Trophoblast cell (in vitro differentiated cells and primary cell): ENCODE measurements around the gene ST7.
A peak's percentile ranks its signal among the peaks of the same experiment; 100 is the strongest.

ENCODE experiments used
- DNase-seq, 2 donors: peaks; one replicate each; pipeline ENCODE4 v3.0.0-alpha.2; 2016
- H2AFZ ChIP-seq: 2 replicates; pipeline ENCODE4 v1.6.1; 2013; ENCODE audit warnings: low read length, moderate library complexity, mild to moderate bottlenecking; ENCODE audit not compliant: insufficient read depth, poor library complexity
- H2AK5ac ChIP-seq: 2 replicates; pipeline ENCODE4 v1.6.1; 2013; ENCODE audit warnings: mild to moderate bottlenecking, low read length
- H2BK120ac ChIP-seq: 2 replicates; pipeline ENCODE4 v1.6.1; 2013; ENCODE audit warnings: low read length, mild to moderate bottlenecking, moderate library complexity; ENCODE audit not compliant: insufficient read depth, poor library complexity
- H2BK12ac ChIP-seq: 2 replicates; pipeline ENCODE4 v1.6.1; 2013; ENCODE audit warnings: mild to moderate bottlenecking, low read length, moderate library complexity
- H2BK5ac ChIP-seq: 2 replicates; pipeline ENCODE4 v1.6.1; 2013; ENCODE audit warnings: low read length, low read depth, moderate library complexity, mild to moderate bottlenecking; ENCODE audit not compliant: poor library complexity
- H3K14ac ChIP-seq: 2 replicates; pipeline ENCODE4 v1.6.1; 2013; ENCODE audit warnings: mild to moderate bottlenecking, low read length
- H3K18ac ChIP-seq: 2 replicates; pipeline ENCODE4 v1.6.1; 2013; ENCODE audit warnings: mild to moderate bottlenecking, low read length
- H3K23ac ChIP-seq: 2 replicates; pipeline ENCODE4 v1.6.1; 2013; ENCODE audit warnings: low read length
- H3K27ac ChIP-seq: 2 replicates; pipeline ENCODE4 v1.5.1; 2013; ENCODE audit warnings: low read depth, mild to moderate bottlenecking, inconsistent platforms, low read length, moderate library complexity
- H3K27me3 ChIP-seq: 2 replicates; pipeline ENCODE4 v1.6.1; 2013; ENCODE audit warnings: inconsistent platforms, mild to moderate bottlenecking, low read length, moderate library complexity; ENCODE audit not compliant: insufficient read depth
- H3K36me3 ChIP-seq, 2 experiments: 1 replicate in 1 of 2; 2 replicates in 1 of 2; pipeline ENCODE4 v1.6.1; 2013; ENCODE audit warnings: low read length in 2 of 2, mild to moderate bottlenecking in 2 of 2, moderate library complexity in 1 of 2; ENCODE audit not compliant: insufficient read depth in 2 of 2, control insufficient read depth in 1 of 2
- H3K4ac ChIP-seq: 2 replicates; pipeline ENCODE4 v1.6.1; 2013; ENCODE audit warnings: low read depth, mild to moderate bottlenecking, low read length, moderate library complexity
- H3K4me1 ChIP-seq, 2 experiments: 1 replicate in 1 of 2; 2 replicates in 1 of 2; pipeline ENCODE4 v1.6.1; 2013; ENCODE audit warnings: low read length in 2 of 2, mild to moderate bottlenecking in 2 of 2, moderate library complexity in 1 of 2; ENCODE audit not compliant: insufficient read depth in 2 of 2, control insufficient read depth in 1 of 2
- H3K4me2 ChIP-seq: 2 replicates; pipeline ENCODE4 v1.6.1; 2013; ENCODE audit warnings: inconsistent platforms, mild to moderate bottlenecking, low read length, moderate library complexity
- H3K4me3 ChIP-seq: 2 replicates; pipeline ENCODE4 v1.5.1; 2013; ENCODE audit warnings: mild to moderate bottlenecking, low read depth, low read length, inconsistent platforms
- H3K79me1 ChIP-seq: one replicate; pipeline ENCODE4 v1.6.1; 2013; ENCODE audit warnings: low read length
- H3K79me2 ChIP-seq: 2 replicates; pipeline ENCODE4 v1.6.1; 2013; ENCODE audit warnings: low read length, mild to moderate bottlenecking; ENCODE audit not compliant: control insufficient read depth, insufficient read depth, poor library complexity
- H3K9ac ChIP-seq: 2 replicates; pipeline ENCODE4 v1.6.1; 2013; ENCODE audit warnings: mild to moderate bottlenecking, low read length
- H3K9me3 ChIP-seq: 2 replicates; pipeline ENCODE4 v1.6.1; 2013; ENCODE audit warnings: low read depth, mild to moderate bottlenecking, control low read depth, inconsistent platforms, low read length; ENCODE audit not compliant: insufficient read depth
- H4K12ac ChIP-seq: 2 replicates; pipeline ENCODE4 v1.6.1; 2013; ENCODE audit warnings: low read depth, mild to moderate bottlenecking, low read length, moderate library complexity
- H4K8ac ChIP-seq: 2 replicates; pipeline ENCODE4 v1.6.1; 2013; ENCODE audit warnings: low read depth, mild to moderate bottlenecking, low read length, moderate library complexity
- H4K91ac ChIP-seq: one replicate; pipeline ENCODE4 v1.6.1; 2013; ENCODE audit warnings: low read depth, mild to moderate bottlenecking, low read length, moderate library complexity
- WGBS: extraction: QIAGEN DNeasy Blood & Tissue Kit; methylation state at CpG from one replicate; pipeline ENCODE4 v1.1.7; 2013; ENCODE audit warnings: missing lambda C conversion rate; ENCODE audit not compliant: insufficient read length, insufficient coverage; ENCODE audit errors: extremely low coverage; 5-methylcytosine and 5-hydroxymethylcytosine counted together

ST7 gene

GRCh38 chr7:116924741-116925140 is 28.6 kb upstream of the ST7 start:
- Histone ChIP-seq H2BK5ac (no peak overlapping the region), H3K79me2 (no peaks in the 10 kb centered on the region), H3K4me2 (no peak overlapping the region), H3K18ac (no peak overlapping the region), H2AFZ (no peak overlapping the region), H2AK5ac (no peak overlapping the region), H3K9ac (no peak overlapping the region), H3K14ac (no peak overlapping the region), H3K23ac (no peak overlapping the region), H4K8ac (no peak overlapping the region), H2BK12ac (no peak overlapping the region), H3K36me3 (peaks cover 0 to 2% of the 10 kb centered on the region in 2 experiments), H3K9me3 (no peaks in the 10 kb centered on the region), H4K12ac (no peak overlapping the region), H3K79me1 (no peaks in the 10 kb centered on the region), H3K4me1 (no peaks in the 10 kb centered on the region), H3K4ac (no peak overlapping the region), H4K91ac (no peak overlapping the region), H3K4me3 (no peak overlapping the region), H3K27ac (no peak overlapping the region), H3K27me3 (no peaks in the 10 kb centered on the region), H2BK120ac (no peak overlapping the region)
- WGBS, result no CpG with 5 or more reads among the region's 5 CpGs
- no peak for DNase-seq

GRCh38 chr7:116929021-116929420 is 24.3 kb upstream of the ST7 start:
- no peak overlapping the region for H3K9ac ChIP-seq
- H4K91ac ChIP-seq, result no peak overlapping the region
- H4K12ac ChIP-seq, result no peak overlapping the region
- H3K4me3 ChIP-seq, result no peak overlapping the region
- H2AK5ac ChIP-seq, result no peak overlapping the region
- H3K27me3 ChIP-seq, result no peaks in the 10 kb centered on the region
- no peak overlapping the region for H3K4ac ChIP-seq
- no peak overlapping the region for H2BK120ac ChIP-seq
- H2AFZ ChIP-seq, result no peak overlapping the region
- no peak overlapping the region for H3K18ac ChIP-seq
- DNase-seq, result no peak
- no peak overlapping the region for H2BK5ac ChIP-seq
- no peaks in the 10 kb centered on the region for H3K9me3 ChIP-seq
- H3K36me3 ChIP-seq, result no peaks in the 10 kb centered on the region
- H3K14ac ChIP-seq, result no peak overlapping the region
- H3K79me2 ChIP-seq, result no peaks in the 10 kb centered on the region
- no peaks in the 10 kb centered on the region for H3K4me1 ChIP-seq
- H3K27ac ChIP-seq, result no peak overlapping the region
- no CpG with 5 or more reads among the region's 3 CpGs for WGBS
- H3K23ac ChIP-seq, result no peak overlapping the region
- no peaks in the 10 kb centered on the region for H3K79me1 ChIP-seq
- no peak overlapping the region for H4K8ac ChIP-seq
- H3K4me2 ChIP-seq, result no peak overlapping the region
- H2BK12ac ChIP-seq, result no peak overlapping the region

- Histone ChIP-seq H3K27me3 (no peaks in the 10 kb centered on the region), H3K9ac (no peak overlapping the region), H2BK120ac (no peak overlapping the region), H2AFZ (no peak overlapping the region), H3K9me3 (no peaks in the 10 kb centered on the region), H3K4me1 (no peaks in the 10 kb centered on the region), H2BK5ac (no peak overlapping the region), H4K12ac (no peak overlapping the region), H2AK5ac (no peak overlapping the region), H3K18ac (no peak overlapping the region), H4K91ac (no peak overlapping the region), H3K27ac (no peak overlapping the region), H3K36me3 (no peaks in the 10 kb centered on the region), H2BK12ac (no peak overlapping the region), H4K8ac (no peak overlapping the region), H3K14ac (no peak overlapping the region), H3K4ac (no peak overlapping the region), H3K79me2 (no peaks in the 10 kb centered on the region), H3K79me1 (no peaks in the 10 kb centered on the region), H3K4me2 (no peak overlapping the region), H3K4me3 (no peak overlapping the region), H3K23ac (no peak overlapping the region)
- no CpG with 5 or more reads among the region's 25 CpGs for WGBS
- peak; percentile 85 to 96 for DNase-seq
Measured at GRCh38 chr7:116929914-116930913, 23.1 kb upstream of the ST7 start.

GRCh38 chr7:116932566-116932965 is 20.7 kb upstream of the ST7 start:
- H3K27me3 ChIP-seq, result no peaks in the 10 kb centered on the region
- no peak overlapping the region for H2AFZ ChIP-seq
- H3K4me2 ChIP-seq, result no peak overlapping the region
- no peaks in the 10 kb centered on the region for H3K79me1 ChIP-seq
- H3K14ac ChIP-seq, result no peak overlapping the region
- H3K23ac ChIP-seq, result no peak overlapping the region
- H2BK5ac ChIP-seq, result no peak overlapping the region
- H2BK12ac ChIP-seq, result no peak overlapping the region
- H2BK120ac ChIP-seq, result no peak overlapping the region
- no peak overlapping the region for H4K91ac ChIP-seq
- no peak overlapping the region for H3K4ac ChIP-seq
- H3K27ac ChIP-seq, result no peak overlapping the region
- H4K8ac ChIP-seq, result no peak overlapping the region
- H3K79me2 ChIP-seq, result no peaks in the 10 kb centered on the region
- H3K4me3 ChIP-seq, result no peak overlapping the region
- H2AK5ac ChIP-seq, result no peak overlapping the region
- H3K9me3 ChIP-seq, result no peaks in the 10 kb centered on the region
- H3K9ac ChIP-seq, result no peak overlapping the region
- H3K36me3 ChIP-seq, result no peaks in the 10 kb centered on the region
- no peak overlapping the region for H4K12ac ChIP-seq
- WGBS, result no CpG with 5 or more reads among the region's 7 CpGs
- H3K18ac ChIP-seq, result no peak overlapping the region
- no peaks in the 10 kb centered on the region for H3K4me1 ChIP-seq
- DNase-seq, result peak; percentile 69 to 95
